Neuronal stem cell (in vitro differentiated cells): ENCODE measurements around the gene ALPI.

Source experiments
- DNase-seq: peaks from one replicate; pipeline ENCODE4 v3.0.0-alpha.2; 2013; ENCODE audit warnings: low spot score
- H2AFZ ChIP-seq: one replicate; pipeline ENCODE4 v1.6.1; 2013; ENCODE audit warnings: mild to moderate bottlenecking, low read length, inconsistent platforms
- H2AK5ac ChIP-seq: 2 replicates; pipeline ENCODE4 v1.6.1; 2013; ENCODE audit warnings: low read depth, mild to moderate bottlenecking, inconsistent platforms, low read length, moderate library complexity, mixed read lengths
- H2BK120ac ChIP-seq: 2 replicates; pipeline ENCODE4 v1.6.1; 2013; ENCODE audit warnings: low read depth, mild to moderate bottlenecking, inconsistent platforms, low read length, moderate library complexity, mixed read lengths
- H2BK12ac ChIP-seq: one replicate; pipeline ENCODE4 v1.6.1; 2013; ENCODE audit warnings: low read length, inconsistent platforms
- H2BK15ac ChIP-seq: 2 replicates; pipeline ENCODE4 v1.6.1; 2013; ENCODE audit warnings: mild to moderate bottlenecking, low read length, inconsistent platforms, mixed read lengths
- H2BK5ac ChIP-seq: one replicate; pipeline ENCODE4 v1.6.1; 2013; ENCODE audit warnings: inconsistent platforms, mild to moderate bottlenecking, low read length, moderate library complexity
- H3K14ac ChIP-seq: one replicate; pipeline ENCODE4 v1.6.1; 2013; ENCODE audit warnings: low read length, inconsistent platforms
- H3K18ac ChIP-seq: 2 replicates; pipeline ENCODE4 v1.6.1; 2013; ENCODE audit warnings: low read length, inconsistent platforms
- H3K23ac ChIP-seq: 2 replicates; pipeline ENCODE4 v1.6.1; 2013; ENCODE audit warnings: low read depth, mild to moderate bottlenecking, mixed read lengths, low read length, inconsistent platforms; ENCODE audit not compliant: poor library complexity
- H3K27ac ChIP-seq: replicated peaks from 3 replicates; pipeline ENCODE4 v1.5.1; 2013; ENCODE audit warnings: low read length, inconsistent platforms
- H3K27me3 ChIP-seq, 3 experiments: 2 replicates each; pipeline ENCODE4 v1.6.1; 2013; ENCODE audit warnings: low read length in 3 of 3, mild to moderate bottlenecking in 2 of 3, inconsistent platforms in 1 of 3, low read depth in 1 of 3, mixed read lengths in 1 of 3, moderate library complexity in 1 of 3; ENCODE audit not compliant: control insufficient read depth in 3 of 3, insufficient read depth in 3 of 3
- H3K36me3 ChIP-seq, 2 donors: replicated peaks in 1 of 2; 2 replicates each; pipeline ENCODE4 v1.6.1; 2013; ENCODE audit warnings: low read length in 2 of 2; ENCODE audit not compliant: control insufficient read depth in 2 of 2, insufficient read depth in 2 of 2
- H3K4ac ChIP-seq: 2 replicates; pipeline ENCODE4 v1.6.1; 2013; ENCODE audit warnings: inconsistent platforms, mild to moderate bottlenecking, low read length, moderate library complexity
- H3K4me1 ChIP-seq, 2 donors: 1 replicate in 1 of 2; 2 replicates in 1 of 2; pipeline ENCODE4 v1.6.1; 2013; ENCODE audit warnings: low read length in 2 of 2, low read depth in 1 of 2; ENCODE audit not compliant: control insufficient read depth in 2 of 2, insufficient read depth in 1 of 2
- H3K4me2 ChIP-seq: one replicate; pipeline ENCODE4 v1.6.1; 2013; ENCODE audit warnings: mild to moderate bottlenecking, low read length, inconsistent platforms; ENCODE audit not compliant: insufficient read depth, poor library complexity, severe bottlenecking
- H3K4me3 ChIP-seq, 2 donors: 2 replicates each; pipeline ENCODE4 v1.5.1; 2013; ENCODE audit warnings: low read length in 2 of 2, mild to moderate bottlenecking in 2 of 2, inconsistent platforms in 1 of 2, moderate library complexity in 1 of 2
- H3K79me1 ChIP-seq: one replicate; pipeline ENCODE4 v1.6.1; 2013; ENCODE audit warnings: low read depth, mild to moderate bottlenecking, inconsistent platforms, low read length, moderate library complexity
- H3K9ac ChIP-seq: one replicate; pipeline ENCODE4 v1.6.1; 2013; ENCODE audit warnings: mild to moderate bottlenecking, low read depth, low read length, inconsistent platforms; ENCODE audit not compliant: poor library complexity
- H3K9me3 ChIP-seq, 2 donors: replicated peaks in 1 of 2; 2 replicates each; pipeline versions ENCODE3 to v1.6.1; 2013; ENCODE audit warnings: low read length in 2 of 2, mild to moderate bottlenecking in 2 of 2, inconsistent platforms in 1 of 2, low read depth in 1 of 2, mixed read lengths in 1 of 2, moderate library complexity in 1 of 2; ENCODE audit not compliant: control insufficient read depth in 2 of 2, insufficient read depth in 1 of 2
- H4K8ac ChIP-seq: one replicate; pipeline ENCODE4 v1.6.1; 2013; ENCODE audit warnings: low read depth, mild to moderate bottlenecking, inconsistent platforms, low read length, moderate library complexity
- H4K91ac ChIP-seq: one replicate; pipeline ENCODE4 v1.6.1; 2013; ENCODE audit warnings: low read length, low read depth, mild to moderate bottlenecking, inconsistent platforms; ENCODE audit not compliant: poor library complexity
- WGBS, 2 donors: extraction: QIAGEN DNeasy Blood & Tissue Kit; methylation state at CpG; one replicate each; pipeline ENCODE4 v1.1.7; 2013; ENCODE audit warnings: missing lambda C conversion rate in 2 of 2, mixed read lengths in 1 of 2; ENCODE audit not compliant: insufficient read length in 2 of 2, insufficient replicate concordance in 1 of 2; ENCODE audit errors: extremely low coverage in 2 of 2; 5-methylcytosine and 5-hydroxymethylcytosine counted together

ALPI gene

GRCh38 chr2:232458661-232459418, 2.9 kb downstream of the ALPI start:
- no CpG with 5 or more reads among the region's 56 CpGs for WGBS, 2 donors

GRCh38 chr2:232459419-232460035, 3.6 kb downstream of the ALPI start:
- H4K91ac ChIP-seq, result no peak overlapping the region
- H2BK5ac ChIP-seq, result peak overlapping the region; percentile 82
- peaks cover 0 to 36% (median 0%) of the 10 kb centered on the region in 3 experiments for H3K27me3 ChIP-seq
- H2AK5ac ChIP-seq, result peak overlapping the region; percentile 92
- no peaks in the 10 kb centered on the region for H3K36me3 ChIP-seq
- no peak overlapping the region for H3K4me3 ChIP-seq
- peak overlapping the region; percentile 76 for H3K18ac ChIP-seq
- H3K14ac ChIP-seq, result no peak overlapping the region
- H4K8ac ChIP-seq, result no peak overlapping the region
- H2BK15ac ChIP-seq, result peak overlapping the region; percentile 56
- H3K79me1 ChIP-seq, result peaks cover 3% of the 10 kb centered on the region
- no peak overlapping the region for H3K23ac ChIP-seq
- no peak overlapping the region for H3K4ac ChIP-seq
- no peak for DNase-seq
- H3K9ac ChIP-seq, result no peak overlapping the region
- no CpG with 5 or more reads among the region's 11 CpGs for WGBS, 2 donors
- no peak overlapping the region for H3K27ac ChIP-seq
- no peak overlapping the region for H2BK120ac ChIP-seq
- H3K4me2 ChIP-seq, result no peak overlapping the region
- no peaks in the 10 kb centered on the region for H3K9me3 ChIP-seq
- no peak overlapping the region for H2AFZ ChIP-seq
- no peak overlapping the region for H2BK12ac ChIP-seq
- H3K4me1 ChIP-seq, result no peaks in the 10 kb centered on the region

More at GRCh38 chr2:232458661-232459418, 2.9 kb downstream of the ALPI start:
- peak overlapping the region; percentile 80 for H3K18ac ChIP-seq
- H2BK5ac ChIP-seq, result peak overlapping the region; percentile 82
- peaks cover 0 to 37% (median 0%) of the 10 kb centered on the region in 3 experiments for H3K27me3 ChIP-seq
- peak overlapping the region; percentile 94 for H3K14ac ChIP-seq
- H2BK12ac ChIP-seq, result peak overlapping the region; percentile 58
- peak overlapping the region in 1 of 2 donors; percentile 44 for H3K4me3 ChIP-seq
- no peak overlapping the region for H4K91ac ChIP-seq
- peak overlapping the region; percentile 92 for H2AK5ac ChIP-seq
- peaks cover 3% of the 10 kb centered on the region for H3K79me1 ChIP-seq
- H3K4ac ChIP-seq, result no peak overlapping the region
- H3K9me3 ChIP-seq, result no peaks in the 10 kb centered on the region
- H3K36me3 ChIP-seq, result no peaks in the 10 kb centered on the region
- H3K4me2 ChIP-seq, result no peak overlapping the region
- no peak for DNase-seq
- H3K23ac ChIP-seq, result peak overlapping the region; percentile 86
- H3K9ac ChIP-seq, result no peak overlapping the region
- no peaks in the 10 kb centered on the region for H3K4me1 ChIP-seq
- H2BK120ac ChIP-seq, result no peak overlapping the region
- peak overlapping the region; percentile 81 for H2BK15ac ChIP-seq
- peak overlapping the region; percentile 92 for H4K8ac ChIP-seq
- no peak overlapping the region for H2AFZ ChIP-seq
- H3K27ac ChIP-seq, result no peak overlapping the region

- H4K8ac ChIP-seq, result no peak overlapping the region
- no peak overlapping the region for H2AFZ ChIP-seq
- H2BK120ac ChIP-seq, result no peak overlapping the region
- H3K27ac ChIP-seq, result no peak overlapping the region
- H2BK5ac ChIP-seq, result no peak overlapping the region
- H3K4ac ChIP-seq, result no peak overlapping the region
- no peak overlapping the region for H3K23ac ChIP-seq
- H3K79me1 ChIP-seq, result peaks cover 3% of the 10 kb centered on the region
- no peak overlapping the region for H4K91ac ChIP-seq
- H3K36me3 ChIP-seq, result no peaks in the 10 kb centered on the region
- whole genome bisulfite sequencing, 2 donors, result no CpG with 5 or more reads among the region's 2 CpGs
- no peak for DNase-seq
- H3K9me3 ChIP-seq, result no peaks in the 10 kb centered on the region
- no peak overlapping the region for H3K14ac ChIP-seq
- no peak overlapping the region for H3K18ac ChIP-seq
- no peak overlapping the region for H2BK15ac ChIP-seq
- no peak overlapping the region for H3K4me3 ChIP-seq
- peaks cover 0 to 29% (median 0%) of the 10 kb centered on the region in 3 experiments for H3K27me3 ChIP-seq
- no peak overlapping the region for H2BK12ac ChIP-seq
- no peaks in the 10 kb centered on the region for H3K4me1 ChIP-seq
- no peak overlapping the region for H2AK5ac ChIP-seq
- H3K9ac ChIP-seq, result no peak overlapping the region
- H3K4me2 ChIP-seq, result no peak overlapping the region
These were observed 4.2 kb downstream of the ALPI start for GRCh38 chr2:232460171-232460570.
